Panc1 (cell line): ENCODE data around the gene USP44. TPM values are rescaled to one million over a fixed set of nuclear protein-coding genes. Genes with fewer than 3 reads are reported as not detected.

ENCODE experiments used
- ATAC-seq: fragments of 200-7000 bp; cut with Tn5 transposase; 2 replicates; pipeline ENCODE4 v1.9.1; 2020; ENCODE audit warnings: mild to moderate bottlenecking, moderate library complexity
- BruUV-seq: library from RNA; stranded (reverse); fragments of 400-500 nt; replicated peaks from 2 replicates; lab custom pipeline; 2021; lab: Mats Ljungman, UMichigan
- CTCF ChIA-PET: fragments of 300-600 bp; sonication (Branson Sonifier 250); formaldehyde crosslinking; loops from one replicate; lab custom pipeline; 2022; ENCODE audit warnings: antibody characterized with exemption; lab: Charles Lee
- POLR2A ChIA-PET: fragments of 300-600 bp; sonication (Branson Sonifier 250); formaldehyde crosslinking; loops from one replicate; lab custom pipeline; 2022; ENCODE audit warnings: antibody characterized with exemption; lab: Charles Lee
- DNase-seq: peaks from one replicate; pipeline ENCODE4 v3.0.0-alpha.2; 2010; ENCODE audit warnings: low read depth, low spot score
- H3K27ac ChIP-seq: 2 replicates; pipeline ENCODE4 v1.5.1; 2011; ENCODE audit warnings: mild to moderate bottlenecking, low read length, inconsistent platforms
- H3K27me3 ChIP-seq: fragments of 200-500 bp; sonication (Bioruptor generic); 2 replicates; pipeline ENCODE4 v1.6.0; 2014; ENCODE audit warnings: low read length, inconsistent platforms; ENCODE audit not compliant: control insufficient read depth, insufficient read depth
- H3K36me3 ChIP-seq: fragments of 200-500 bp; sonication (Bioruptor generic); 2 replicates; pipeline ENCODE4 v1.5.1; 2014; ENCODE audit warnings: inconsistent platforms, mild to moderate bottlenecking, low read length, moderate library complexity; ENCODE audit not compliant: control insufficient read depth, insufficient read depth
- H3K4me1 ChIP-seq: 2 replicates; pipeline ENCODE4 v1.5.1; 2011; ENCODE audit warnings: inconsistent platforms, mild to moderate bottlenecking, low read length, moderate library complexity; ENCODE audit not compliant: control insufficient read depth, insufficient read depth
- H3K4me3 ChIP-seq, 2 experiments: 2 replicates each; pipeline ENCODE4 v1.5.1; 2011 to 2012; ENCODE audit warnings: low read depth in 2 of 2, low read length in 2 of 2, mild to moderate bottlenecking in 2 of 2, inconsistent platforms in 1 of 2, moderate library complexity in 1 of 2
- H3K9me3 ChIP-seq: fragments of 200-500 bp; sonication (Bioruptor generic); 2 replicates; pipeline ENCODE4 v1.5.1; 2014; ENCODE audit warnings: low read depth, mild to moderate bottlenecking, inconsistent platforms, low read length, moderate library complexity; ENCODE audit not compliant: control insufficient read depth, insufficient read depth
- CTCF ChIP-seq: fragments of 450-650 bp; IDR thresholded peaks from 2 replicates; pipeline ENCODE4 v1.5.1; 2017; ENCODE audit warnings: mild to moderate bottlenecking
- POLR2AphosphoS5 ChIP-seq: IDR thresholded peaks from 2 replicates; pipeline ENCODE4 v1.6.1; 2012; ENCODE audit warnings: mild to moderate bottlenecking, low read depth, low read length, moderate library complexity
- SIN3A ChIP-seq: IDR thresholded peaks from 2 replicates; pipeline ENCODE4 v1.6.1; 2012; ENCODE audit warnings: low read depth, mild to moderate bottlenecking, low read length, moderate library complexity, borderline replicate concordance; ENCODE audit not compliant: insufficient read depth
- TCF7L2 ChIP-seq: IDR thresholded peaks from 2 replicates; pipeline ENCODE4 v1.6.1; 2011; ENCODE audit warnings: mild to moderate bottlenecking, low read depth, low read length, inconsistent platforms
- in situ Hi-C: cut with HindIII; loops from 2 replicates; pipeline ENCODE4 v1.10.0; 2016; ENCODE audit warnings: low sequenced_read_pairs, low pct_unique_long_range_greater_than_20kb
- intact Hi-C: fragments of 100-400 bp; cut with micrococcal nuclease; formaldehyde crosslinking; loops from one replicate; pipeline ENCODE4 v1.10.0; 2022; ENCODE audit not compliant: unreplicated experiment
- total RNA-seq: library from RNA; stranded (reverse); gene quantifications from one replicate; pipeline ENCODE4 v1.2.1, GENCODE V29; 2021; ENCODE audit not compliant: unreplicated experiment
- TF ChIP-seq, protein P1 (sequence below), 2 experiments: IDR thresholded peaks; 2 replicates each; pipeline ENCODE4 v1.6.1; 2011 to 2012; ENCODE audit warnings: low read depth in 2 of 2, control low read depth in 1 of 2, low read length in 1 of 2, mild to moderate bottlenecking in 1 of 2, moderate library complexity in 1 of 2; ENCODE audit not compliant: insufficient read depth in 1 of 2

USP44 gene
- total RNA-seq, 1 experiment from 2014 or later, result 0.10 TPM

GRCh38 chr12:95504140-95504539 is 47.1 kb downstream of the USP44 start:
- DNase-seq (no peak), ATAC-seq (no peak)
- ChIA-PET CTCF (no interaction called here), POLR2A (interaction anchor here (0.5 kb wide), 1 partner anchor 762 kb away, joined by 3 read pairs; no protein-coding TSS in a partner anchor)
- TF ChIP-seq TCF7L2 (no peak), POLR2AphosphoS5 (no peak), SIN3A (no peak), CTCF (no peak)
- TF ChIP-seq, protein P1, sequence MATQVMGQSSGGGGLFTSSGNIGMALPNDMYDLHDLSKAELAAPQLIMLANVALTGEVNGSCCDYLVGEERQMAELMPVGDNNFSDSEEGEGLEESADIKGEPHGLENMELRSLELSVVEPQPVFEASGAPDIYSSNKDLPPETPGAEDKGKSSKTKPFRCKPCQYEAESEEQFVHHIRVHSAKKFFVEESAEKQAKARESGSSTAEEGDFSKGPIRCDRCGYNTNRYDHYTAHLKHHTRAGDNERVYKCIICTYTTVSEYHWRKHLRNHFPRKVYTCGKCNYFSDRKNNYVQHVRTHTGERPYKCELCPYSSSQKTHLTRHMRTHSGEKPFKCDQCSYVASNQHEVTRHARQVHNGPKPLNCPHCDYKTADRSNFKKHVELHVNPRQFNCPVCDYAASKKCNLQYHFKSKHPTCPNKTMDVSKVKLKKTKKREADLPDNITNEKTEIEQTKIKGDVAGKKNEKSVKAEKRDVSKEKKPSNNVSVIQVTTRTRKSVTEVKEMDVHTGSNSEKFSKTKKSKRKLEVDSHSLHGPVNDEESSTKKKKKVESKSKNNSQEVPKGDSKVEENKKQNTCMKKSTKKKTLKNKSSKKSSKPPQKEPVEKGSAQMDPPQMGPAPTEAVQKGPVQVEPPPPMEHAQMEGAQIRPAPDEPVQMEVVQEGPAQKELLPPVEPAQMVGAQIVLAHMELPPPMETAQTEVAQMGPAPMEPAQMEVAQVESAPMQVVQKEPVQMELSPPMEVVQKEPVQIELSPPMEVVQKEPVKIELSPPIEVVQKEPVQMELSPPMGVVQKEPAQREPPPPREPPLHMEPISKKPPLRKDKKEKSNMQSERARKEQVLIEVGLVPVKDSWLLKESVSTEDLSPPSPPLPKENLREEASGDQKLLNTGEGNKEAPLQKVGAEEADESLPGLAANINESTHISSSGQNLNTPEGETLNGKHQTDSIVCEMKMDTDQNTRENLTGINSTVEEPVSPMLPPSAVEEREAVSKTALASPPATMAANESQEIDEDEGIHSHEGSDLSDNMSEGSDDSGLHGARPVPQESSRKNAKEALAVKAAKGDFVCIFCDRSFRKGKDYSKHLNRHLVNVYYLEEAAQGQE (IDR thresholded peaks at IDR 0.05; ENCODE audit: insufficient read depth in 1 of 2, low read depth in 2 of 2, low read length in 1 of 2), result no peak
- H3K9me3 ChIP-seq, result no peaks in the 10 kb centered on the region
- H3K4me3 ChIP-seq, result no peak overlapping the region
- H3K36me3 ChIP-seq, result peaks cover 16% of the 10 kb centered on the region
- in situ Hi-C loops (no loop called here), intact Hi-C loops (no loop called here)
- BruUV-seq, result no TSS peak
- no peaks in the 10 kb centered on the region for H3K4me1 ChIP-seq
- no peaks in the 10 kb centered on the region for H3K27me3 ChIP-seq
- no peak overlapping the region for H3K27ac ChIP-seq

- Histone ChIP-seq H3K36me3 (peaks cover 22% of the 10 kb centered on the region), H3K27ac (no peak overlapping the region), H3K9me3 (no peaks in the 10 kb centered on the region), H3K4me1 (no peaks in the 10 kb centered on the region), H3K4me3 (no peak overlapping the region), H3K27me3 (no peaks in the 10 kb centered on the region)
- ChIA-PET CTCF (no interaction called here), POLR2A (no interaction called here)
- intact Hi-C loops, result no loop called here
- ATAC-seq, result no peak
- BruUV-seq, result no TSS peak
- TF ChIP-seq CTCF (no peak), TCF7L2 (no peak), SIN3A (no peak), POLR2AphosphoS5 (no peak)
- TF ChIP-seq, protein P1 (IDR thresholded peaks at IDR 0.05; ENCODE audit: insufficient read depth in 1 of 2, low read depth in 2 of 2, low read length in 1 of 2), result no peak
- in situ Hi-C loops, result no loop called here
- DNase-seq, result no peak
Observed at GRCh38 chr12:95499772-95500171, 51.5 kb downstream of the USP44 start.
